NCI-H2107 (cell line): Measurements from ENCODE around the gene DSCAM.

ENCODE experiments used
- DNase-seq: peaks from one replicate; lab custom pipeline; 2025; lab: John Stamatoyannopoulos, UW

The DSCAM gene

GRCh38 chr21:40615505-40616376 lies 231.2 kb downstream of the DSCAM start:
- no peak for DNase-seq

GRCh38 chr21:40613546-40614030 lies 233.4 kb downstream of the DSCAM start:
- no peak for DNase-seq

- DNase-seq: no peak
Measured at GRCh38 chr21:40610345-40610744, 236.6 kb downstream of the DSCAM start.

GRCh38 chr21:40606341-40606740 lies 240.6 kb downstream of the DSCAM start:
- no peak for DNase-seq

GRCh38 chr21:40605094-40605493 lies 241.9 kb downstream of the DSCAM start:
- no peak for DNase-seq

GRCh38 chr21:40603774-40604173 lies 243.2 kb downstream of the DSCAM start:
- no peak for DNase-seq

- no peak for DNase-seq
Measured at GRCh38 chr21:40602080-40602479, 244.9 kb downstream of the DSCAM start.

GRCh38 chr21:40595806-40596205 lies 251.2 kb downstream of the DSCAM start:
- DNase-seq: no peak

- DNase-seq: no peak
Measured at GRCh38 chr21:40587736-40588346, 259.1 kb downstream of the DSCAM start.

GRCh38 chr21:40586575-40586974 lies 260.4 kb downstream of the DSCAM start:
- no peak for DNase-seq

GRCh38 chr21:40577285-40578043 lies 269.5 kb downstream of the DSCAM start:
- DNase-seq: no peak

GRCh38 chr21:40575976-40576375 lies 271.0 kb downstream of the DSCAM start:
- DNase-seq: no peak

- DNase-seq: no peak
Measured at GRCh38 chr21:40569357-40569756, 277.6 kb downstream of the DSCAM start.

GRCh38 chr21:40568807-40569206 lies 278.2 kb downstream of the DSCAM start:
- no peak for DNase-seq

- DNase-seq: no peak
Measured at GRCh38 chr21:40567501-40567900, 279.5 kb downstream of the DSCAM start.

- DNase-seq: no peak
Measured at GRCh38 chr21:40566486-40566885, 280.5 kb downstream of the DSCAM start.

- DNase-seq: no peak
Measured at GRCh38 chr21:40564318-40564717, 282.6 kb downstream of the DSCAM start.

- DNase-seq: no peak
Measured at GRCh38 chr21:40563900-40564299, 283.1 kb downstream of the DSCAM start.

- no peak for DNase-seq
Measured at GRCh38 chr21:40562242-40563002, 284.5 kb downstream of the DSCAM start.

- DNase-seq: no peak
Measured at GRCh38 chr21:40556442-40556968, 290.5 kb downstream of the DSCAM start.

- DNase-seq: no peak
Measured at GRCh38 chr21:40555021-40555528, 291.9 kb downstream of the DSCAM start.
